IMR-90 (cell line): ENCODE data around the gene CYTH1. TPM values are rescaled to one million over a fixed set of nuclear protein-coding genes. Genes with fewer than 3 reads are reported as not detected.
A peak's percentile ranks its signal among the peaks of the same experiment; 100 is the strongest.

Source experiments
- ATAC-seq: fragments of 200-7000 bp; cut with Tn5 transposase; 2 replicates; pipeline ENCODE4 v1.9.1; 2020; ENCODE audit warnings: low read depth, mild to moderate bottlenecking, moderate library complexity
- BruUV-seq: library from RNA; stranded (reverse); fragments of 400-500 nt; replicated peaks from 2 replicates; lab custom pipeline; 2021; lab: Mats Ljungman, UMichigan
- CTCF ChIA-PET: fragments of 300-600 bp; formaldehyde crosslinking; extraction: SDS; loops from one replicate; lab custom pipeline; 2021; ENCODE audit warnings: antibody characterized with exemption; lab: Yijun Ruan, JAX
- POLR2A ChIA-PET: fragments of 300-600 bp; sonication (Branson Sonifier 250); formaldehyde crosslinking; loops from one replicate; lab custom pipeline; 2022; ENCODE audit warnings: antibody characterized with exemption; ENCODE audit not compliant: unreplicated experiment; lab: Charles Lee
- DNase-seq: peaks from one replicate; pipeline ENCODE4 v3.0.0; 2013
- H2AFZ ChIP-seq: replicated peaks from 2 replicates; pipeline ENCODE3; 2013; ENCODE audit warnings: low read length, mild to moderate bottlenecking; ENCODE audit not compliant: poor library complexity
- H2AK5ac ChIP-seq: 2 replicates; pipeline ENCODE4 v1.6.1; 2013; ENCODE audit warnings: low read depth, low read length, inconsistent platforms
- H2AK9ac ChIP-seq: replicated peaks from 2 replicates; pipeline ENCODE3; 2013; ENCODE audit warnings: mild to moderate bottlenecking, low read depth, low read length, moderate library complexity; ENCODE audit not compliant: poor library complexity
- H2BK120ac ChIP-seq: 2 replicates; pipeline ENCODE4 v1.6.1; 2013; ENCODE audit warnings: low read depth, low read length, inconsistent platforms
- H2BK15ac ChIP-seq: 3 replicates; pipeline ENCODE4 v1.6.1; 2013; ENCODE audit warnings: low read depth, low read length, inconsistent platforms
- H2BK20ac ChIP-seq: 2 replicates; pipeline ENCODE4 v1.6.1; 2013; ENCODE audit warnings: low read depth, mild to moderate bottlenecking, inconsistent platforms, low read length, moderate library complexity
- H2BK5ac ChIP-seq: 2 replicates; pipeline ENCODE4 v1.6.1; 2013; ENCODE audit warnings: mild to moderate bottlenecking, low read depth, low read length, inconsistent platforms; ENCODE audit not compliant: poor library complexity, severe bottlenecking
- H3K14ac ChIP-seq: replicated peaks from 2 replicates; pipeline ENCODE4 v1.6.1; 2013; ENCODE audit warnings: low read depth, low read length, inconsistent platforms
- H3K18ac ChIP-seq: 2 replicates; pipeline ENCODE4 v1.6.1; 2013; ENCODE audit warnings: low read depth, low read length, control low read depth
- H3K23ac ChIP-seq: 2 replicates; pipeline ENCODE4 v1.6.1; 2013; ENCODE audit warnings: low read depth, low read length, inconsistent platforms
- H3K27ac ChIP-seq: 2 replicates; pipeline ENCODE4 v1.5.1; 2013; ENCODE audit warnings: mild to moderate bottlenecking, control low read depth, low read length; ENCODE audit not compliant: insufficient read depth
- H3K27me3 ChIP-seq: 2 replicates; pipeline ENCODE4 v1.6.1; 2013; ENCODE audit warnings: low read length; ENCODE audit not compliant: control insufficient read depth, insufficient read depth
- H3K36me3 ChIP-seq: 2 replicates; pipeline ENCODE4 v1.6.1; 2013; ENCODE audit warnings: low read length, mixed read lengths; ENCODE audit not compliant: control insufficient read depth, insufficient read depth
- H3K4ac ChIP-seq: 2 replicates; pipeline ENCODE4 v1.6.1; 2013; ENCODE audit warnings: low read depth, low read length, inconsistent platforms
- H3K4me1 ChIP-seq: 2 replicates; pipeline ENCODE4 v1.6.1; 2013; ENCODE audit warnings: low read length, mixed read lengths; ENCODE audit not compliant: control insufficient read depth, insufficient read depth
- H3K4me2 ChIP-seq: 2 replicates; pipeline ENCODE4 v1.6.1; 2013; ENCODE audit warnings: low read depth, mild to moderate bottlenecking, control low read depth, low read length, moderate library complexity
- H3K4me3 ChIP-seq: 2 replicates; pipeline ENCODE4 v1.5.1; 2013; ENCODE audit warnings: low read depth, mild to moderate bottlenecking, control low read depth, low read length, moderate library complexity; ENCODE audit not compliant: insufficient read depth
- H3K56ac ChIP-seq: 2 replicates; pipeline ENCODE4 v1.6.1; 2013; ENCODE audit warnings: low read length, inconsistent platforms; ENCODE audit not compliant: insufficient read depth; ENCODE audit errors: extremely low read depth
- H3K79me1 ChIP-seq, 2 experiments: 2 replicates each; pipeline ENCODE4 v1.6.1; 2013; ENCODE audit warnings: low read length in 2 of 2, inconsistent platforms in 1 of 2, low read depth in 1 of 2
- H3K9ac ChIP-seq: 2 replicates; pipeline ENCODE4 v1.6.1; 2013; ENCODE audit warnings: low read depth, low read length, control low read depth
- H3K9me1 ChIP-seq: 2 replicates; pipeline ENCODE4 v1.6.1; 2013; ENCODE audit warnings: low read length, inconsistent platforms; ENCODE audit not compliant: insufficient read depth
- H3K9me3 ChIP-seq: 2 replicates; pipeline ENCODE4 v1.6.1; 2013; ENCODE audit warnings: low read length; ENCODE audit not compliant: control insufficient read depth, insufficient read depth
- H4K20me1 ChIP-seq: 2 replicates; pipeline ENCODE4 v1.6.1; 2013; ENCODE audit warnings: low read length, inconsistent platforms; ENCODE audit not compliant: insufficient read depth
- H4K5ac ChIP-seq: 2 replicates; pipeline ENCODE4 v1.6.1; 2013; ENCODE audit warnings: mild to moderate bottlenecking, low read depth, low read length, control low read depth
- H4K8ac ChIP-seq, 2 experiments: 2 replicates each; pipeline ENCODE4 v1.6.1; 2013; ENCODE audit warnings: low read depth in 2 of 2, low read length in 2 of 2, control low read depth in 1 of 2, inconsistent platforms in 1 of 2
- H4K91ac ChIP-seq: 2 replicates; pipeline ENCODE4 v1.6.1; 2013; ENCODE audit warnings: low read depth, low read length, inconsistent platforms; ENCODE audit not compliant: insufficient read depth
- MAFK ChIP-seq: IDR thresholded peaks from 2 replicates; pipeline ENCODE4 v1.6.1; 2012; ENCODE audit warnings: low read depth, low read length, improper control_type of control experiment
- MXI1 ChIP-seq: IDR thresholded peaks from 2 replicates; pipeline ENCODE4 v1.6.1; 2012; ENCODE audit warnings: low read depth, mild to moderate bottlenecking, low read length, moderate library complexity, borderline replicate concordance
- WGBS, 2 experiments: methylation state at CpG; one replicate each; pipeline versions ENCODE4 v1.1.5 to v1.1.7; 2013; ENCODE audit warnings: missing lambda C conversion rate in 2 of 2; ENCODE audit not compliant: insufficient read length in 1 of 2; ENCODE audit errors: extremely low coverage in 2 of 2; 5-methylcytosine and 5-hydroxymethylcytosine counted together
- dilution Hi-C: fragments of 300-500 bp; cut with HindIII; formaldehyde crosslinking; loops from one replicate; pipeline ENCODE4 v1.14.3; 2018; ENCODE audit warnings: low sequenced_read_pairs; ENCODE audit not compliant: unreplicated experiment
- in situ Hi-C: fragments of 300-500 bp; cut with MboI; formaldehyde crosslinking; loops from 3 replicates; pipeline ENCODE4 v1.14.3; 2019; ENCODE audit warnings: low sequenced_read_pairs, inconsistent platforms, mixed read lengths
- intact Hi-C: fragments of 100-400 bp; cut with micrococcal nuclease; formaldehyde crosslinking; loops from 2 replicates; pipeline ENCODE4 v1.10.0; 2022
- polyA plus RNA-seq, 3 experiments: library from polyadenylated mRNA; depleted of rRNA; stranded (reverse); fragments of >200 nt; gene quantifications; 2 replicates each; pipeline ENCODE4 v1.2.3, GENCODE V29; 2012; ENCODE audit warnings: low replicate concordance in 1 of 3
- total RNA-seq: library from RNA; depleted of rRNA; stranded (reverse); fragments of >200 nt; gene quantifications from 2 replicates; pipeline ENCODE4 v1.2.3, GENCODE V29; 2012

Gene CYTH1
- total and polyA plus RNA-seq, 2 of the 4 experiments (the other 2 are of a cell fraction): 7.9 to 12.4 TPM

- Histone ChIP-seq H2AK9ac (no peak overlapping the region), H2BK5ac (no peak overlapping the region), H3K4ac (no peak overlapping the region), H3K9ac (no peak overlapping the region), H2BK120ac (no peak overlapping the region), H4K91ac (no peak overlapping the region), H3K4me3 (no peak overlapping the region), H3K36me3 (no peaks in the 10 kb centered on the region), H3K14ac (no peak overlapping the region), H4K5ac (no peak overlapping the region), H2AK5ac (no peak overlapping the region), H3K56ac (no peak overlapping the region), H4K8ac (no peak overlapping the region; a peak in 1 of 4 replicates), H3K4me1 (no peaks in the 10 kb centered on the region; the same call in 1 of the 2 replicates), H3K18ac (no peak overlapping the region; the same call in 1 of the 2 replicates), H3K27ac (no peak overlapping the region), H3K79me1 (no peaks in the 10 kb centered on the region), H3K9me3 (peaks cover 7% of the 10 kb centered on the region), H4K20me1 (no peaks in the 10 kb centered on the region), H3K27me3 (peaks cover 28% of the 10 kb centered on the region), H2AFZ (peak overlapping the region; percentile 64), H3K9me1 (0 out of 2 replicates have a peak, but pooled peaks cover 2% of the 10 kb centered on the region), H3K4me2 (peak overlapping the region; percentile 4), H2BK15ac (no peak overlapping the region), H3K23ac (no peak overlapping the region), H2BK20ac (no peak overlapping the region)
- 76% methylated on average over 3 of the region's 30 CpGs; no CpG with 5 or more reads in 1 of the 2 experiments for WGBS, 2 experiments
- DNase-seq (peak; percentile 34), ATAC-seq (peak; percentile 67)
- ChIA-PET CTCF (no interaction called here), POLR2A (no interaction called here)
- no TSS peak for BruUV-seq
- in situ Hi-C loops: no loop called here
- intact Hi-C loops: no loop called here
- dilution Hi-C loops: no loop called here
- no peak for TF ChIP-seq MXI1
- peak; percentile 54 for TF ChIP-seq MAFK
These were observed 136.4 kb downstream of the CYTH1 start for GRCh38 chr17:78645421-78646295.
